ENCODE results near the gene SRRM4.
"Not testable (repeated sequence)": the region's sequence is repeated elsewhere in the genome, so short reads cannot be mapped to it uniquely, and the experiment has no call there.

SRRM4 gene

DNA sequence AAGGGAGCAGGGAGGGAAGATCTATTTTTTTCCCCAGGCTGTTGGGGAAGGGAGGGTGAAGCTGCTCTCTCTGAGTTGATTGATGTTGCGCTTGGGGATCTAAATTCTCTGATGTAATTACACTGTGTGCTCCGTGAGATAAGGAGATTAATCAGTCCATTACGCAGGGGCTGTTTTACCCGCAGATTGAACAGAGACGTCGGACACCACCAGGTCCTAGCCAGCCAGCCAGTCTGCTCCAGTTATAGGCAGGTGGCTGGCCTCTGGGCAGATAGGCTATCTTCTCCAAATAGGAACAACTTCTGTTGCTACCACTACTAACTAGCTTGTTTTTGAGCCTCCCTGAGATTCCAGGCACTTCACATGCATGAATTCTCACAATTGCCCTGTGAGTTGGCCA lies 91.1 kb downstream of the SRRM4 start:
- no peak for DNase-seq

DNA sequence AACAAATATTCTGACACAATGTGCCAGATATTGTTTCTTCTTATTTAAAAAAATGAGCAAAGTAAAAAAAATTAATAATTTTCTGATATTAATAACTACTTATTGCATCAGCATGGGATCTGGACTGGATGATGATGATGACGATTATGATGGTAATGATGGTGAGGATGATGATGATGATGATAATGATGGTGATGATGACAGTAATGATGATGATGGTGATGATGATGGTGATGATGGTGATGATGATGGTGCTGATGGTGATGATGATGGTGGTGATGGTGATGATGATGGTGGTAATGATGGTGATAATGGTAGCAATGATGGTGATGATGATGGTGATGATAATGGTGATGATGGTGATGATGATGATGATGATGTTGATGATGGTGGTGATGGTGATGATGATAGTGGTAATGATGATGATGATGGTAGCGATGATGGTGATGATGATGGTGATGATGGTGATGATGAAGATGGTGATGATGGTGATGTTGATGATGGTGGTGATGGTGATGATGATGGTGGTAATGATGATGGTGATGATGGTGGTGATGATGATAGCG lies 94.0 kb downstream of the SRRM4 start:
- no peak for DNase-seq

DNA sequence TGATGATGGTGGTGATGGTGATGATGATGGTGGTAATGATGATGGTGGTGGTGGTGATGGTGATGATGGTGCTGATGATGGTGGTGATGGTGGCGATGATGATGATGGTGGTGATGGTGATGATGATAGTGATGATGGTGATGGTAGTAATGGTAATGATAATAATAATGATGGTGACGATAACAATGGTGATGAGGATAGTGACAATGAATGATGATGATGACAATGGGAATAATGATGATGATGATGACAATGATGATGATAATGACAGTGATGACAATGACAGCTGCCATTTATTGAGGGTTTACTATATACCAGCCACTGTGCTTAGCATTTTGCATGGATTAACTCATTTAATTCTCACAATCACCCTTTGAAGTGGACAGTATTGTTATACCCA lies 94.6 kb downstream of the SRRM4 start:
- DNase-seq, result no peak

DNA sequence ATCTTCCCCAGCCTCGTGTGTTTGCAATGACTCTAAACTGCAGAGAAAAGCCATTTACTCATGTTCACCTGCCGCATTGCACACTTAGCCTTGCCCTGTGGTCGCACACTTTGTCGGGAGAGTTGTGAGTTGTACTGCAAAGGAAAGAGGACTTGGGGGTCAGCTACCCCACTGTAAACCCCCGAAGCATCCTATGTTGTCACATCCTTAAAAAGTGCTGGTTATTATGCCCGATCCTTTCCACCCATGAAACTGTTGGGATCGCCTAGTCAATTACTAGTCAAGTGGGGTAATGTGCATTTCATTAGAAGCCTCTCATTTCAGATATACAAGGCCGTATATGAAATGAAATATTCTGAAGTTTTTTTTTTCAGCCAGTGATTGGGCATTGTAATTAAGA lies 98.2 kb downstream of the SRRM4 start:
- DNase-seq, result no peak

DNA sequence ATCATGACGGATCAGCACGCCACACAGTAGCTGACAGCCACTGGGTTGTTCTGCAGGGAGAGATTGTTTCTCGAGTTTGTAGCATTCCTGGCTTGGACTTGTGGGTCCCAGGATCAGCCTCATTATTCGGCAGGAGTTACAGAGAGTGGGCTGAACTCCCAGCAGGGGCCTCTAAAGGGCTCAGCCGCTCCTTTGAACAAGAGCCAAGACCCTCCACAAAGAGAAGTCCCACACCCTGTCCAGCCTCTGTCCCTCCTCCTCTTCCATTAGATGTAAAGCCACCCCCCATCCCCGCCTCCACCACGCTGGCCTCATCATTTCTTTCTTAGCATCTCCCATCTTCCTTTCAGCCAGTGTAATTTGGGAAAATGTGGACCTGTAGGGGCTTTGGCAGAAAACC lies 100.7 kb downstream of the SRRM4 start:
- DNase-seq, result no peak

DNA sequence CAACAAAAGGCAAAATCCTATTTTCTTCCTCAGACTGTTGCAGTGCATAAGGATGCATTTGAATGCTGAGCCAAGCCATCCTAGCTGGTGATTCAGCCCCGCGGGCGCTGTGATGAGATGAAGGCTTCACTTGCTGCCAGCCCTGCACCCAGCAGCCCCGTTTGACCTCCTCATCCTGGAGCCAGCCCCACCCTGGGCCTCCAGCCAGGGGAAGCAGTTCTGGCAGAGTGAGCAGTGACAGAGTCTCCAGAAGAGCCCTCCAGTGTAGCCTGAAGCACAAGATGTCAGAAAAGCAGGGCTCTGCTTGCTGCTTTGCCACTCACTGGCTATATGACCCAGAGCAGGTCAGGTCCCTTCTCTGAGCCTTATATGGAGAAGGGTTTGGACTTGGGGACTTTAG lies 101.2 kb downstream of the SRRM4 start:
- peak; percentile 38 for DNase-seq

DNA sequence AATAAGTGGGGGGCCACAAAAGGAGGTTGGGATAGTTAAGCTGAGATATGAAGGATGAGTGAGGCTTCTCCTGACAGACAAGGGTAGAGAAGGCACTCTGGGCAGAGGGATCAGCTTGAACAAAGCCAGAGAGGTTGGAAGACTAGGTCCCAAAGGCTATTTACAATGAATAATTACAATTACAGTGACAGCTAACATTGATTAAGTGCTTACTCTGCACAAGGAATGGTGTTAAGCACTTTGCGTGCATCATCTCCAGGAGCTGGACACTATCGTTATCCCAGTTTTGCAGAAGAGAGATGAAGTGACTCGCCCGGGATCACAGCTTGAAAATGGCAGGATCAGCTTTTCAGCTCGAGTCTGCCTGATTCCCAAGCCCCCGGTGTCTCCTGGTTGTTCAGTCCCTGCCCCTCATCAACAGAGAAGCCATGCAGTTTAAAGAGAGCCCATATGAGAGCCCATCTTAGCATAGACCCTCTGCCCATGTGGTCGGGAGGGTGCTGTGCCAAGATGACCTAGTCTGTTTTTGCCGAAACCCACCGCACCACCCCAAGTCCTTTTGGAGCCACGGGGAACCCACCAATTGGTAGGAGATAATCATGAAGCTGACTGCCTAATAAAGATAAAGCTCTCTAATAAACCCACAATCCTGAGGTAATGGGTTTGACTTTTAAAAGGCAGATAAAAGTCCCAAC lies 107.5 kb downstream of the SRRM4 start:
- no peak for DNase-seq

DNA sequence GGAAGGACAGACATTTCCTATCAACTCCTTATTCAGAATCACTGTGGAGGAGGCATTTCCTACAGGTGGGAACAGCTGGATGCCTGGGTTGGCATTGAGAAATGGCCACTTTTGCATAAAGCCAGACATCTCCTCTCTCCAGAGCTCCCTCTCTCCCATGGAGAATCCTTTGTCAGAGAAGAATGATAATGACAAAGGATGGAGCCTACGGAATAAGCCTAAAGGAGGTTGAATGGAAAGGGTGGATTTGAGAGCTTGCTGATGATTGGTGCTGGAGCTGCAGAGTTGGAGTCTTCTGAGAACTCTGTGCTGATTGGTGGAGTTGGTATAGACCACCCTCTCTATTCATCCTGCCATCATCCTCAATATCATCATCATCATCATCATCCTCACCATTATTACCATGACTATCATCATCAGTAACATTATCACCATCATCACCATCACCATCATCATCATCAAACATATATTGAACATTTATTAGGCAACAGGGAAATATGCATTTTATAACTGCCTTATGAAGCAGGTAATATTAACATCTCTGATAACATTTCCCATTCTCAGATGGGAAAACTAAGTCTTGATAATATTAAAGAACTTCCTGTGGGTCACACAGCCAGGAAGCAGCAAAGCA lies 108.2 kb downstream of the SRRM4 start:
- no peak for DNase-seq

DNA sequence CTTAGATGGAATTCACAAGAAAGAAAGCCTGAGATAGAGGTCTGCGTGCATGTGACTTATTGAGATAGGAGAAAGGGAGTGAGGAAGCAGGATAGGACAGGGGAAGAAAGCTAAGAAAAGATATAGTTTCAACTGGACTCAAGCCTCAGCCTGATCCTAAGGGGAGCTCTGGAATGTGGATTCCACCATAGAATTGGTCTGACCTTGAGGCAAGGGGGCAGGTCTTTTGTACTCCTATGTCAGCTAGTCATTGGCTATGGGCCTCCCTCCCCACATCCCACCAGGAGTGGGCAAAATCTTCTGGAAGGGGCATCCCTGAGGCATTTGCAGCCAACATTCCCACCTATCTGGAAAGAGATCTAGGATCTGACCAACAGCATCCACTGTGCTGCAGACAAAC lies 108.9 kb downstream of the SRRM4 start:
- no peak for DNase-seq

DNA sequence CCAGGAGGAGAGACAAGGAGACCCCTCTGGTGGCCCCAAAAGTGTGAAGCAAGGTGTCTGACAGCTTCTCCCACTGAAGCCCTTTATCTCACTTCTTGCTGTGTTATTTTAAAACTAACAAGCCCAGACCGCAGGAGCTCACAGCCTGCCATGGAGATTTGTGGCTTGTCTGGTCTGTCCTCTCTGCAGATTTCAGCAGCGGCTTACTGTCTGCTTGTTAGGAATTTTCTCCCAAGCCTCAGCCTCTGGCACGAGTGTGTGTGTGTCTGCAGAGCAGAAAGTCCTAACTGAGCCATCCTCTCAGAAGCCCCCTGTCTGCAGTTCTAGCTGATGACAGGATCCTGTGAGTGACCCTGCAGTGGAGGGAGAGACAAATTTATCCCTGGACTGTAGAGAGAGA lies 109.5 kb downstream of the SRRM4 start:
- DNase-seq, result no peak

DNA sequence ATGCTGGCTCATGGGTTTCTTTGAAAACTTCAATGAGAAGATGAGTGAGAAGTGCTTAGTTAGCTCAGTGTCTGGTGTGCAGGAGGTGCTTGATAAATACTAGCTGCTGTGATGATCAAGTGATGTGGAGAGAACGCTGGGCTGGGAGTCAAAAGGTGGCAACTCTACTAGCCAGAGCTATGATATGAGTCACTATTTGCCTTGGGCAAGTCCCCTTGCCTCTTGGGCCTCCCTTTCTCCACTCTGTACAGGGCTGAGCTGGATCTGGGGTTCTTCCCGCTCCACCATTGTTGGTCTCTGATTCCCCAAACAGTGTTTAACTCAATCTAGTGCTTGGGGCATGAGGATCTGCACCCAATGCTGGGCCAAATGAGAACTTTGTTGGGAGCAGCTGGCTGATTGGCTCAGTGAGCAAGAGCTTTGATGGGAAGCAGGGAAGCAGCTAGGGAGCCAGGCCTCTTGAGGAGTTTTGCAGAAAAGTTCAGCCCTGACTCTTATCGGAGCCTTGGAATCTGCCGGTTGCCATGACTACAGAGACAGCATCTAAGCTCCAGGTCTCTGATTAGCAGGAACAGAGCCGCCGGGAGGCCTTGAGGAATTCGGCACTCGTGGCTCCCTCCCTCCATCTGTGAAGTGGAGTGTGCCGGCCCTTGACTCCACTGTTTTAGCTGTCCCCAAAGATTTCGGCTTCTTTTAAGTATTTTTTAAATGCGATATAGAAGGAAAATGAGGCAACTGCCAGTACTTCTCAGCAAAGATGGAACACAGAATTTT lies 115.3 kb downstream of the SRRM4 start:
- DNase-seq, result no peak

DNA sequence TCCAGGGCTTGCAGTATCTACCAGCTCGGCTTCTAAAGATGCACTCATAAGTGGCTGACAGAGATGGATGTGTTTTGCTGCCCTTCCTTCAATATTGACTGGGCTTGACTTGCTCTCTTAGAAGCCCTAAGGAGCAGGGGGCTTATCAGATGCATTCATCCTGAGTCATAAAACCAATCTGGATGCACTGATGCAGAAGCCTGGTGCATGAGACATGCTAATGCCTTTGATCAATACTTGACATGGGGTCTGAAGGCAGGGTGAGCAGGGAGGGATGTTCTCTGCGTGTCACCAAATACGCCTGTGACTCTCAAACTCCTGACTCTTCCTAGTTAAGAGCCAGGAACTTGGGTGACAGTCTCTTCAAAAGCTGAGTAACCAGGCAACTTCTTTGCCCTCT lies 119.6 kb downstream of the SRRM4 start:
- no peak for DNase-seq

DNA sequence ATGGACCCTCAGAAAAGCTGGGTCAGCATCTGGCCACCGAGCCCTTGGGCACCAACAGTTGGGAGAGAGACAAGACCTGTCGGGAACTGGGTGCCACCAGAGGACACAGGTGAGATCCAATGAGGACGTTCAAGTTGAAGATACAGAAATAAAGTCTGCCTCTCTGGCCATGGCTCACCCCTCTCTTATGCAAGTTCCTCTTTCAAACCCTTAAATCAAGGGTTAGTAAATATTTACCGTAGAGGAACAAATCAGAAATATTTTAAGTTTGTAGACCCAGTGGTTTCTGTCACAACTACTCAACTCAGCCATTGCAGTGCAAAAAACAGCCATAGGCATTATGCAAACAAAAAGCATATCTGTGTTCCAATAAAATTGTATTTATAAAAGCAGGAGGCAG lies 120.9 kb downstream of the SRRM4 start:
- no peak for DNase-seq

DNA sequence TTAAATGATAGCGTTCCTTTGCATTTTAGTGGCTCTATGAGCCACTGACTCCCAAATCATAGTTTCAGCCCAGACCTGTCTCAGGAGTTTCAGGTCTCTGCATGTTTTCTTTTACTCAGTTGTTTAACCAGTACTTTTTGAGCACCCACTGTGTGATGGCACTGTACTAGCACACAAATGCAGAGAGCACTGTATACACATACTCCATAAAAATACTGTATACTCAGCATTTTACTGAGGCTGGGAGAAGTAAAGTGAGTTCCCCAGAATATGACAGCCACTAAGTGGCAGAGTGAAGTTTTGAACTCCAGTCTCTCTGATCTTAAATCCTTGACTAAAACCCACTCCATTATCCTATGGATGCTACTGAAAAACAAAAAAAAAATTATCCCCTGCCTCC lies 121.4 kb downstream of the SRRM4 start:
- no peak for DNase-seq

DNA sequence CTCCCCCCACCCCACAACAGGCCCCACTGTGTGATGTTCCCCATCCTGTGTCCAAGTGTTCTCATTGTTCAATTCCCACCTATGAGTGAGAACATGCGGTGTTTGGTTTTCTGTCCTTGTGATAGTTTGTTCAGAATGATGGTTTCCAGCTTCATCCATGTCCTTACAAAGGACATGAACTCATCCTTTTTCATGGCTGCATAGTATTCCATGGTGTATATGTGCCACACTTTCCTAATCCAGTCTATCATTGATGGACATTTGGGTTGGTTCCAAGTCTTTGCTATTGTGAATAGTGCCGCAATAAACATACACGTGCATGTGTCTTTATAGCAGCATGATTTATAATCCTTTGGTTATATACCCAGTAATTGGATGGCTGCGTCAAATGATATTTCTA lies 123.6 kb downstream of the SRRM4 start:
- DNase-seq, result not testable (repeated sequence)

DNA sequence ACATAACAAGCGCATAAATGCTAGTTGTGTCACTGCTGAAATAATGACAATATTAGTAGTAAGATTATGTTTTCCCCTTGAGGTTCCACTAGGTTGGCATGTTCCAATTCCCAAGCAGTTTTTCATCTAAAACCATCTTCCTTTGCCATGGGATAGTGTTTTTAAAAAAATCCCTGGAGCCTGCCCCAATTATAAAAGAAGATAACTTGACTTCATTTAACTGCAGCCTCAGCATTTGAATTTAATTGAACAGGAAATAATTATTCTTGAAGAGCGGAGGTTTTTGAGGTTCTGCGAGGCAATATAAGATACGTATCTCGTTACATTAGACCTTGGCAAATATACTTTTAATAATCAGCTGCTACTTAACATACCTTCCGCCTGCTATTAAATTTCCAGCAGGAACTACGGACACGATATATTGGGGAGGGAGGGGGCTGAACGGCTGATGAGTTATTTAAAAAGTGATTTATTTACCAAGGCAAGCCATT lies 132.2 kb downstream of the SRRM4 start:
- peak; percentile 88 for DNase-seq

DNA sequence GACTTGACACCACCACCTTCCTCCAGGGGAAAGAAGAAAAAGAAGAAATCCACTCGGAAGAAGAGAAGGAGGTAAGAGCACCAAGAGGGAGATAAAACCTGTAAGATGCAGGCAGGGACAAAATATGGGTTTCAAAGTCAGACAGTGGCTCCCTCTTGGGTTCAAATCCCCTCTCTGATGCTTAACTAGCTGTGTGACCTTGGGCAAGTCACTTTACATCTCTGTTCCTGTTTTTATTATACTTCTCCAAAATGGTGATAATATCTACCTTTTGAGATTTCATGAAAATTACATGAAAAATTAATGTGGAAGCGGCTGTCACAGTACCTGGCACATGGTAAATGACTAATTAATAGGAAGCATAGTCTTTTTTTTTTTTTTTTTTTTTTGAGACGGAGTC lies 133.0 kb downstream of the SRRM4 start:
- no peak for DNase-seq

DNA sequence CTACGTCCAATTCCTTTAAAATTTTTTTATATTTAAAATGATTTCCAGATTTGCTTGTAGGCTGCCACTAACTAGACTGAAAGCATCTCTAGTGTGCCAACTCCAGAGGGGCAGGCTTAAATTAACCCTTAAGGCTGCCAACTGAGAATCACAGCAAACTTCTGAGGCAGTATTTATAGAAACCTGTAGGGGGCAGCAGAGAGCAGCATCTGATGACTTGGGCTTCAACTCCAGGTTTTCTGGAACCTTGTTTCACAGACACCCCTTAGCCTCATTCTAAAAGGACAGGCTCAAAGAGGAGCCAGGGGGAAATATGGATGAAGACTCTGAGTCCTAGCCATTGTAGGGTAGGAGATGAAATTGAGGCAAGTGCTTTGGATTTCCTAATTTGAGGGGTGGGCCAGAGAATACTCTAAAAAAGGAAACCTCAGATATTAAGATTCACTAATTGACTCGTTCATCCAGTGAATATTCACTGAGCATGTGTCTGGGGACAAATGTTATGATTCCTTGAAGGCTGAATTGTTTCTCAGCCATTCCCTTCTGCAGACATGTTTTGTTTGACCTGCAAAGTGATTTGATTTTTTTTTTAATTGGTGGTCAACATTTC lies 134.1 kb downstream of the SRRM4 start:
- peak; percentile 65 for DNase-seq

DNA sequence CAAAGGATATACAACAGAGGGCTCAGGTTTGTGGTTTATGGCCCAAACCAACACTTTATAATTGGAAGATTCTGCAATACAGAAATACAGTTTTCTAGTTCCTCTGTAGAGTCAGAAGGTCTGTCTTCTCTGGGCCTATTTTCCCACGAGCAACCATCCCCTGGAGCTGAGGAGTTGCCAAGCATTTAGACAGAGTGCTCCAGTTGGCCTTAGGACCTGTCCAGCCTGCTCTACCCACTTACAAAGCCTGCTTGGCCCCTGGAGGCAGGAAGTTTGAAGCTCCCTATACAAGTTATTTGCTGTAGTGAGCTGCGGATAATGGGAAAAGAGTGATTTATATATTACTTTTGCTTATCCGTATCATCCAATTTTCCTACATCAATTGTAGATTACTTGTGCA lies 136.6 kb downstream of the SRRM4 start:
- DNase-seq, result no peak

DNA sequence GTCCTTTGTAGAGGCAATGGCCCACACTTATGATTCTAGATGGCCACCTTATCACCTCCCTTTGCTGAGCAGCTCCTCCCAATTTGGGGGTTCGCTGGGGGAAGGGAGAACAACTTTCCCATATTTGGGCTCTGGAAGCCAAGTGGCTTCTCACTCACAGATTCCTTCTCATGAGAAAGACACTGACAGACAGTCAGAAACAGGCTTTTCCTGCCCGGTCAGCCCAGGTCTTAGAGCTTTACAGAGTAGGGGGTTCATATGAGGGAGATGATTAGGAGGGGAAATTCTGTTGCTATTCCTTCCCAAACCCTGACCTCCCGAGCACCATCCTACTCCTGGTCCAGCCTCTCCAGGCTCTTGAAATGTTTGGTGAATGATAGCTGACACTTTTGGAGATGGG lies 137.3 kb downstream of the SRRM4 start:
- no peak for DNase-seq

DNA sequence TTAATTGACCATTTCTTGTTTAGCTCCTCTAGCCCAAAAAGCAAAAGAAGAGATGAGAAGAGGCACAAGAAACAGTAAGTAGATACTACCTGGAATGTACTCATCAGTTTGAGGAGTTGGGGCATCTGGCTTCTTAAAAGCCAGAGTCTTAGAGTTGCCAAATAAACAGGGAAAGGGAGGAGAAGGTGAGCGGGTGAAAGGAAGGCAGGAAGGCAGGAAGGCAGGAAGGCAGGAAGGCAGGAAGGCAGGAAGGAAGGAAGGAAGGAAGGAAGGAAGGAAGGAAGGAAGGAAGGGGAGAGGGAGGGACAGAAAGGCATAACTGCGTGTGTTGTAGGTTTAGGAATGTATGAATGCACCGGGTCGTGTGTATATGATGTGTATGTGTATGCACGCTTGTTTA lies 140.7 kb downstream of the SRRM4 start:
- DNase-seq, result no peak

DNA sequence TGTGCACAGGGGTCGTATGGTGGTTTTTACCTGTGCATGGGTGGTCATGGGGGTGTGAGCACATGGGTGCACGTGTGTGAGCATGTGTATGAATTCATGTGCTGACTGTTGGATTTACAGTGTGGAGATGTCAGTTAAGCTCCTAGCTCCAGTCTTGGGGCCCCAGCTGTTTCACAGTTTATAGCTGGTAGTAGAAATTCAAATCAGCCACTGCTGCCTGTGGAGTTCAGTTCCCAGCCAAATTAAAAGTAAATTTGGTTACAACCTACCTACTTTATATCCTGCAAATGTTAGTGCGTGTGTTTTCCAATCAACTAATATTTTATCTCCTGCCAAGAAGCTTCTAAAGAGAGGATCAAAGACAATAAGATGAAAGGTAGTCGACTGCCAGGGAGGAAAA lies 141.4 kb downstream of the SRRM4 start:
- DNase-seq, result no peak

DNA sequence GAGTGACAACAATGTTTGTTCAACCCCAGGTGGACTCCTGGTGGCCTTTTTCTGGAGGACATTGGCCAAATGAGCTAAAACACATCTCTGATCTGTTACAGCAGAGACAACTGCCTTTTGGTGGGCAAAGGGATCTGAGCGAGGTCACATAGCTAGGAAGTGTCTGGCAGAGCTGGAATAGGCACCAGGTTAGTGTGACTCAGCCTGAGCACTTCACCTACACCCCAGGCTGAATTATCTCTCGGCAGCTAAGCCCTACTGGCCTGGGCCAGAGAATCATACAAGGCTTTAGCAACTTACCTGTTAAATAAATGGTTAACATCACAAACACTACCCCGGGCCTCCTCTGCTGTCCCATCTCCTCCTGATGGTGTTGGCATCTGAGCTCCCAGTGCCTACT lies 147.2 kb downstream of the SRRM4 start:
- DNase-seq, result no peak

Measured in NCI-H1105 treated with DMSO at 0.1 percent for 48 hours (cell line).